ENCODE data around the gene TMED6.
"Not testable (repeated sequence)": the region's sequence is repeated elsewhere in the genome, so short reads cannot be mapped to it uniquely, and the experiment has no call there.

The TMED6 gene

DNA sequence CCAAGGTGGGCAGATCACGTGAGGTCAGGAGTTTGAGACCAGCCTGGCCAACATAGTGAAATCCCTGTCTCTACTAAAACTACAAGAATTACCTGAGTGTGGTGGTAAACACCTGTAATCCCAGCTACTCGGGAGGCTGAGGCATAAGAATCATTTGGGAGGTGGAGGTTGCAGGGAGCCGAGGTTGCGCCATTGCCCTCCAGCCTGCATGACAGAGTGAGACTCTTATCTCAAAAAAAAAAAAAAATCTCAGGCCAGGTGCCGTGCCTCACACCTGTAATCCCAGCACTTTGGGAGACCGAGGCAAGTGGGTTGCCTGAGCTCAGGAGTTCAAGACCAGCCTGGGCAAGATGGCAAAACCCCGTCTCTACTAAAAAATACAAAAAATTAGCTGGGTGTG lies 54.8 kb downstream of the TMED6 start:
- not testable (repeated sequence) for DNase-seq

DNA sequence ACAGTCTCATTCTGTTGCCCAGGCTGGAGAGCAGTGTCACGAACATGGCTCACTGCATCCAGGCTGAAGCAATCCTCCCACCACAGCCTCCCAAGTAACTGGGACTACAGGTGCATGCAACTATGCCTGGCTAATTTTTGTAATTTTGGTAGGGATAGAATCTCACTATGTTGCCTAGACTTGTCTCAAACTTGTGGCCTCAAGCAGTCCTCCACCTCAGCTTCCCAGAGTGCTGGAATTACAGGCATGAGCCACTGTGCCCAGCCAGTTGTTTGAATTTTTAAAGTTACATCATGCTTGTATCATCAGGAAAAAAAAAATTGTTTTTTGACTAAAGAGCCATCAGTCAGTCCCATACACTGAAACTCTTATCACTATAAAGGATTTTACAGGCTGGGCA lies 57.5 kb downstream of the TMED6 start:
- no peak for DNase-seq

DNA sequence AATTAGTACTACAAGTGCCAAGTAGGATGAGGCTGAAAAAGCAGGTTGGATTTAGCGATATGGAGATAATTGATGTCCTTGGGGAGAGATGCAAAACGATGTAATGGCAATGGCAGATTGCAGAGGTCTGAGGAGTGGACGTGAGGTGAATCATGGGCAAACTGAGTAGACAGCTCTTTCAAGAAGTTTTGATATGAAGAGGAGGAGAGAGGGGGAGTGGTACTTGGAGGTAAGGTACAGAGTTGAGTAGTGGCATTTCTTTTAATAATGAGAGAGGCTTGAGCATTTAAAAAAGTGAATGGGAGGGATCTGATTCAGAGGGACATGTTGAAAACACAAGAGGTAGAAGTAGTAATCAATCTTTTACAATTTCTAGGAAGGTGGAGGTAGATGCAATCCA lies 58.2 kb downstream of the TMED6 start:
- DNase-seq = no peak

Measured in activated CD4-positive, alpha-beta T cell treated with anti-CD3 and anti-CD28 coated beads for 1 hour (primary cell).